Activated T-cell treated with anti-CD3 and anti-CD28 coated beads, Interleukin-2, amount 50 U/mL, for 48 hours (primary cell): Measurements from ENCODE around the gene HOMER1.

Experiments used
- DNase-seq, 2 experiments: peaks; one replicate each; pipeline ENCODE4 v3.0.0-alpha.2; 2020

HOMER1 gene

GRCh38 chr5:79488058-79488457 lies 25.9 kb downstream of the HOMER1 start:
- DNase-seq, result no peak

DNA sequence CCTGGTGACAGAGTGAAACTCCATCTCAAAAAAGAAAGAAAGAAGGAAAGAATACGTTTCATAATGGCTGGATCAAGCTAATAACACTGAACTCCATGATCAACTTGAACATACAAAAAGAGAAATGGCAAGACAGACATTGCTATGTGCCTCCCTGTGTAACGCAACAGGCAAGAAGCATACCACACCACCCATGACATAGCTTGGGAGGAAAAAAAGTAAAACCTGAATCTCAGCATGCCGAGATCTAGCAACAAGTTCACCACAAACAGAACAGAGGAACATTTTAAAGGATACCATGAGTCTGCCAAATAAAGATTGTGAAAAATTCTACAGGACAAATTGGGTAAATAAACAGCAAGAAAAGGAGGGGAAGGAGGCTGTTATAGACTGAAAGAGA lies 26.7 kb downstream of the HOMER1 start:
- no peak for DNase-seq

GRCh38 chr5:79486116-79486515 lies 27.8 kb downstream of the HOMER1 start:
- DNase-seq, result no peak

DNA sequence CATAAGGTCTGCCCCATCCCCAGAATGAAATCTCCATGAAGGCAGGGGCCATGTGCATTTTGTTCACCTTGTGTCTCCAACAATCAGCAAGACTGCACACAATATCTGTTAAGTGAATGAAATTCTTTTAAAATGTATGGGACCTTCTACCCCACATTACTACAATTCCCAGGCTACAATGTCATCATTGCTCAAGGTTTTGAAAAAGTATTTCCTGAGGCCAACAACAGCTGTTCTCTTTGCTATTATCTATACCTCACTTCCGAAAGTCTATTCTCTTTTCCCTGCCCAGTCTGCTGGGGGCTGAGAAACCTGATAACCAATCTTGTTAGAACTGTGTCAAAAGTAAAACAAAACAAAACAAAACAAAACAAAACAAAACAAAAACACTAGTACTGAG lies 29.2 kb downstream of the HOMER1 start:
- DNase-seq, result no peak

DNA sequence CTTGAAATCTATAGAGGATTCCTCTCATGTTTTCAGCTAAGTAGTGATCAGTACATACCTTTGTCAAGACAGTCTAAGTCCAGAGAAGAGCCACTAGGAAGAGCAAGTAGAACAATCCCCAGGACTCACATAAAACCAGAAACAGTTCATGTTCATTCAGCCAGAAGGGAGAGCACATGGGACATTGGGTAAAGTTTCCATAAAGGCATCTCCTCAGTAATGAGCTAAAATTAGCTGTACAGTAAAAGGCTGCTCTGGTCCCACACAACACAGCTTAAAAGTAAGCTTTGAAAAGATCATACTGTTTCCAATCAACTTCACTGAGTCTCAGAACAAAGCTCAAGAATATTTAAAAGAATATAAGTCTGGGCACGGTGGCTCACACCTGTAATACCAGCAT lies 32.4 kb downstream of the HOMER1 start:
- no peak for DNase-seq

- DNase-seq, result no peak
Measured at GRCh38 chr5:79480991-79481390, 32.9 kb downstream of the HOMER1 start.

DNA sequence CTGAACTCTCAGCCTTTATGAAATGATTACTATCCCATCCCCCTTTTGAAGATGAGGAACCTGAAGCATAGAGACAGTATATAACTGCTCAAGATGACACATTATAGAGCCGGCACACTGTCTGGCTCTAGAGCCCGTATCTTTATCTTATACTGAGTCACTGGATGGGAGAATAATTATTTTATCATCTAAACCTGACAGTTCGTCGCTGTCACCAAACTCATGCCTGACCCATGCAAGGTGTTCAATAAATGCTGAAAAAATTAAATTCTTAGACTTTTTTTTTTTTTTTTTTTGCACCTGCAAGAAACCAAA lies 38.8 kb downstream of the HOMER1 start:
- DNase-seq, result no peak

- no peak for DNase-seq
Measured at GRCh38 chr5:79474367-79475151, 39.4 kb downstream of the HOMER1 start.

GRCh38 chr5:79471556-79471955 lies 42.4 kb downstream of the HOMER1 start:
- DNase-seq, result no peak

DNA sequence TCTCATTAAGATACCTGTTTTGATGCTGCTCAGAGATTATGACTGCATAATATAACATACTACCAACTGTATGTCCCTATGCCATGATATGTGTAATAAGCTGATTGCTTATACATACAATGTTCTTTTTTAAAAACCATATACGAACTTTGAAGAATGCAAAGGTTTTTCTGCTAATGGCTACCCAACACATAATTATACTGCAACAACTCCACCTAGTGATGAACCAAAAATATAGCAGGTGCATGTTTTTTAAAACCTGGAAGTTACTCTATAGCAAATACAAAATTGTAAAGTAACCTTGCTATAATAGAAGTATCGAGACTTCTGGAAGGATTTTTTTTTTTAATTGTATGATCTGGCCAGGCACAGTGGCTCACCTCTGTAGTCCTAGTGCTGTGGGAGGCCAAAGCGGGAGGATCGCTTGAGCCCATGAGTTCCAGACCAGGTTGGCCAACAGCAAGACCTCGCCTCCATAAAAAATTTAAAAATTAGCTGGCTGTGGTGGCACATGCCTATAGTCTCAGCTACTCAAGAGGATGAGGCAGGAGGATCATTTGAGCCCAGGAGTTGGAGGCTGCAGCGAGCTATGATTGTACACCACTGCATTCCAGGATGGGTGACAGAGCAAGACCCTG lies 49.1 kb downstream of the HOMER1 start:
- DNase-seq, result no peak

GRCh38 chr5:79464278-79464677 lies 49.7 kb downstream of the HOMER1 start:
- DNase-seq, result no peak

DNA sequence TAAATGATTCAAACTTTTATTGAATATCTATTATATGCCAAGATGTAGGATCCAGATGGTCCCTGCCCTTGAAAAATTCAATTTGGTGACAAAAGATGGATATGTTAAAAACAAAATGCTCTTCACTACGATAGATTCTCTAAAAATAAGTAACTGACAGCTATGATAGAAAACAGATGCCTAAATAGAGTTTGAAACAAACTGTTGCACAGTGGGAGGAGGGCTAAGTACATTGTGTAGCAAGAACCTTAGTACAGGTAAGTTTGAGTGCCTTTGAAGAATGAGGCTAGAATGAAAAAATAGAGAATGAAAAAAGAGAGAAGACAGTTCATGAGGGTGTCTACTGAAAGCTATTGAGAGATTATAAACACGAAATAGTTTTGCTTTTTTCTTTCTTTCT lies 54.3 kb downstream of the HOMER1 start:
- DNase-seq, result no peak

- DNase-seq, result no peak
Measured at GRCh38 chr5:79456890-79457583, 56.9 kb downstream of the HOMER1 start.

DNA sequence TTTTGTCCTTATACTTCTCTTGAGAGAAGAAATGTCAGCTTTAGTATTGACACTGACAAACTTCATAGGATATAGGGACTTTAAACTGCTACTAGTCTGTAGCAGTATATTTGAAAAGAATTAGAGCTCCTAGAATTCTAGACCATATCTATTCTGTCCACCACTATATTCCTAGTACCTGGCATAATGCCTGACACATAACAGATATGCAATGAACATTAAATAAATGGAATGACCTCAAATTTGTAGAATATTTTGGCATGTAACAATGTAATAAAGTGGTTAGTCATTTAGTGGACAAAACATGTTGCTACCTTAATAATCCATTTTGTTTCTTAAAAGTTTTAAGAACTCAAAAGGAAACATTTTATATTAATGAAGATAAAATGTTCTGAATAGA lies 57.5 kb downstream of the HOMER1 start:
- no peak for DNase-seq

- DNase-seq, result no peak
Measured at GRCh38 chr5:79454043-79454442, 59.9 kb downstream of the HOMER1 start.

GRCh38 chr5:79448336-79448735 lies 65.6 kb downstream of the HOMER1 start:
- no peak for DNase-seq

GRCh38 chr5:79436821-79437220 lies 77.1 kb downstream of the HOMER1 start:
- no peak for DNase-seq

- DNase-seq, result no peak
Measured at GRCh38 chr5:79436224-79436623, 77.7 kb downstream of the HOMER1 start.

DNA sequence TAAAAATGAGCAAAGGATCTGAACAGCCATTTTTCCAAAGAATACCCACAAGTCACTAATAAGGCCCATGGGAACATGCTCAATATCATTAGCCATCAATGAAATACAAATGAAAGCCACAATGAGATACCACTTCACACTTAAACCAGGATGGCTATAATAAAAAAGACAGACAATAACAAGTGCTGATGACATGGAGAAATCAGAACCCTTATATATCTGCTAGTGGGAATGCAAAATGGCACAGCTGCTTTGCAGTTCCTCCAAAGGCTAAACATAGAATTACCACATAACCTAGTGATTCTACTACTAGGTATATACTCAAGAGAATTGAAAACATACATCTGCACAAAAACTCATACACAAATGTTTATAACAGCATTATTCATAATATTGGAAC lies 83.7 kb downstream of the HOMER1 start:
- DNase-seq, result no peak

DNA sequence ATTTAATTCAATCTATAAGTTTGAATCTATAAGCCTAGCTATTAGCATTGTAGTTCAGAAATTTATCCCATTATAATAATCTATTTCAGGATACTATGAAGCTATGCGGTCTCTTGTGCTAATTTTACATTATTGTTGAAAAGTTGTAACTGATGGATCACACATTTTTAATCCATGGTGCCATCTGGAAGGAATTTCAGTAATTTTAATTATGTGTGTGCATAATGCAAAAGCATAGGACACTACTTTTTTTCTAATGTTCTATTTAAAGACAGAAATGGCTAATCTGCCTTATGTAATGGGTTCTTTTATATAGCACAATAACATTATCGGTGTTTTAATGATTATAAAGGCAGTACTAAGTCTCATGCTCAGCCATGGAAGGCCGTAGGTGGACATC lies 90.6 kb downstream of the HOMER1 start:
- DNase-seq, result no peak

GRCh38 chr5:79420248-79420647 lies 93.7 kb downstream of the HOMER1 start:
- DNase-seq, result no peak

GRCh38 chr5:79418276-79418675 lies 95.7 kb downstream of the HOMER1 start:
- no peak for DNase-seq

DNA sequence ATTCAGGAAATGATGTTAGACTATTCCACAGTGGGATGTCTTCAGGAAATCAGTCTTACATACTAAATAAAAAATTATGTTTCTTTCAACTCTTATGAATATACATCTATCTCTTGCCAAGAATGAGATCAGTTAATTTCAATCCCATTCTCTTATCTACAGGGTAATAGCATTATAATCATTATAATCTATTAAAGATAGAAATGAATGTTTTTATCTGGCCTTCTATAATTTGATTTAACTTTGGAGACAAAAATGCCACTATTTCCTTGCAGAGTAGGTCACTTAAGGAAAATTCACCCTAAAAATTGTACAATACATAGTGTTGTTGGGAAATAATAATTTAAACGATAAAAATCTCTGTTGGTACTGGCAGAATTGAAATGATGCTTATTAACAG lies 96.4 kb downstream of the HOMER1 start:
- DNase-seq, result no peak

DNA sequence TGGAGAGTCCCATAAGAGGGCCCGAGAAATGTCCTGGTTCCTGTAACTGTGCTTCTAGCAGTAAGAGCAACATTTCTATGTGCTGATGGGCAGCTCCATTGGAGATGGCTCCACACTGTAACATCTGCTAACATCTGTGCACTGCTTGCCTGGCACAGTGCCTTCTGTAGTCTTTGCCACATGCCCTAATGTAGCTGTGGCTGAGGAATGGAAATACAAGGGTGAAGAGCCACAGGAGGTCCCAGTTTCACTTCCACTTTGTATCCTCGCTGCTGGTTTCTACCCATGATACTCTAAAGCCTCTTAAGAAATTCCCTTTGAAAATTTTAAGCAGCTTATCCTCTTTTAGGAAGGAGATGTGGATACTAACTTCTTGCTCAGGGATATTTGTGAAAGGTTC lies 97.4 kb downstream of the HOMER1 start:
- DNase-seq, result no peak
